Esophagus squamous epithelium (tissue), 4 donors: ENCODE data around the gene RPAIN.
"Not testable (repeated sequence)": the region's sequence is repeated elsewhere in the genome, so short reads cannot be mapped to it uniquely, and the experiment has no call there.

Experiments
- POLR2A ChIP-seq, 4 donors: fragments of 450-650 bp; IDR thresholded peaks; one replicate each; pipeline ENCODE4 v1.6.1; 2017; ENCODE audit warnings: antibody characterized with exemption in 4 of 4, mild to moderate bottlenecking in 4 of 4, moderate library complexity in 3 of 4
- TF ChIP-seq, protein P1 (sequence below), 6 experiments: fragments of 450-650 bp in 4 of 6; fragments of 200-600 bp in 2 of 6; sonication (generic) in 2 of 6; IDR thresholded peaks; one replicate each; pipeline ENCODE4 v1.5.1; 2016 to 2019; ENCODE audit warnings: antibody characterized with exemption in 6 of 6, mild to moderate bottlenecking in 4 of 6, moderate library complexity in 4 of 6

DNA sequence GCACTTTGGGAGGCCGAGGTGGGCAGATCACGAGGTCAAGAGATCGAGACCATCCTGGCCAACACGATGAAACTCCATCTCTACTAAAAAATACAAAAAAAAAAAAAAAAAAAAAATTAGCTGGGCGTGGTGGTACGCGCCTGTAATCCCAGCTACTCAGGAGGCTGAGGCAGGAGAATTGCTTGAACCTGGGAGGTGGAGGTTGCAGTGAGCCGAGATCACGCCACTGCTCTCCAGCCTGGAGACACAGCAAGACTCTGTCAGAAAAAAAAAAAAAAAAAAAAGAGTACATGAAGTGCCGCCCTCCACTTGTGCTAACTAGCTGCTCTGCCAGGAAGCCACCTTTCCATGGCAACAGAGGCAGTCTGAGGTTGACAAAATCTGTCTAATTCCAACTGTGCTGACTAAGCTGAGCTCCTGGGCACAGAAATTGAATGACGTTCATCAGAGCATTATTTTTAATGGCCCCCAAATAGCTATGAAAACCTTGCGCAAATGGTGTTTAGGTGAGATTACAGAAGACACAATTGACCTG lies 15.9 kb downstream of the RPAIN start:
- TF ChIP-seq POLR2A (IDR thresholded peaks at IDR 0.05): not testable (repeated sequence)
- TF ChIP-seq, protein P1, sequence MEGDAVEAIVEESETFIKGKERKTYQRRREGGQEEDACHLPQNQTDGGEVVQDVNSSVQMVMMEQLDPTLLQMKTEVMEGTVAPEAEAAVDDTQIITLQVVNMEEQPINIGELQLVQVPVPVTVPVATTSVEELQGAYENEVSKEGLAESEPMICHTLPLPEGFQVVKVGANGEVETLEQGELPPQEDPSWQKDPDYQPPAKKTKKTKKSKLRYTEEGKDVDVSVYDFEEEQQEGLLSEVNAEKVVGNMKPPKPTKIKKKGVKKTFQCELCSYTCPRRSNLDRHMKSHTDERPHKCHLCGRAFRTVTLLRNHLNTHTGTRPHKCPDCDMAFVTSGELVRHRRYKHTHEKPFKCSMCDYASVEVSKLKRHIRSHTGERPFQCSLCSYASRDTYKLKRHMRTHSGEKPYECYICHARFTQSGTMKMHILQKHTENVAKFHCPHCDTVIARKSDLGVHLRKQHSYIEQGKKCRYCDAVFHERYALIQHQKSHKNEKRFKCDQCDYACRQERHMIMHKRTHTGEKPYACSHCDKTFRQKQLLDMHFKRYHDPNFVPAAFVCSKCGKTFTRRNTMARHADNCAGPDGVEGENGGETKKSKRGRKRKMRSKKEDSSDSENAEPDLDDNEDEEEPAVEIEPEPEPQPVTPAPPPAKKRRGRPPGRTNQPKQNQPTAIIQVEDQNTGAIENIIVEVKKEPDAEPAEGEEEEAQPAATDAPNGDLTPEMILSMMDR (IDR thresholded peaks at IDR 0.05): not testable (repeated sequence)
